ENCODE measurements around the gene ZNF32.
A peak's percentile ranks its signal among the peaks of the same experiment; 100 is the strongest.

Gene ZNF32

DNA sequence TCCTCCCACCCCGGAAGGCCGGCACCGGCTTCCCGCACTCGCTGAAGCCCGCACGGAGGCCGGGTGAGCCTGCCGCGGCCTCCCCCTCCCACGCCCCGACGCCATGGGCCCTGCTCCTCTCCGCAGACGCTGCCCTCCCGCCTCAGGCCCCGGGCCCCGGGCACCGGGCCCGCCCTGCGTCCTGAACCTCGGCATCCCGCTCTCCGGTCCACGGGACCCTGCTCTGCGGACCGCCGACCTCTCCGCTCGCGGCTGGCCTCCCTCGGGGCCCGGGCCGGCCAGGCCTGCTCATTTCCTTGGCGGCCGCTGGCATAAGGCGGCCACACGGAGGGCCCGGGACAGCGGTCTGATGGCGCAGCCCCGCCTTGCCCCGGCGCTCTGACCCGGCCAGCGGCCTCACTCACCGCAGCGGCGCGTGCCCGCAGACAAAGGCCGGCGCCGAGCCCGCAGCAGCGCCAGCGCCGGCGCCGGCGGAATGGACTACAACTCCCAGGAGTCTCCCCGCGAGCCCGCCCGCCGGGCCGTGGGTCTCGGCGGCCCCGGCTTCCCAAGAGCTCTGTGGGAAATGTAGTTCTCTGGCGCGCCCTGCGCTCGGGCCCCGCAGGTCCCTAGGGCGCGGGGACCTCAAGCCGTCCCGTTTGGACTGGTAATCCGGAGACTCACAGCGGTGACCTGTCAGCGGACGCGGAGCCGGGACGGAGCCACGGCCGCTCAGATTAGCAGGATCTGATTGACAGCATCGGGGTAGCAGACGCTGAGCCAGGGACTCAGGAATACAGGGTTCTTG lies at the start of gene ZNF32:
TSS of gene ZNF32 (minus strand) at position 484 of the 787 bp plus-strand sequence. CDS start 2,748 bp downstream, outside the sequence.
- peak; percentile 90 for DNase-seq (ENCODE audit: low read depth, low spot score)

DNA sequence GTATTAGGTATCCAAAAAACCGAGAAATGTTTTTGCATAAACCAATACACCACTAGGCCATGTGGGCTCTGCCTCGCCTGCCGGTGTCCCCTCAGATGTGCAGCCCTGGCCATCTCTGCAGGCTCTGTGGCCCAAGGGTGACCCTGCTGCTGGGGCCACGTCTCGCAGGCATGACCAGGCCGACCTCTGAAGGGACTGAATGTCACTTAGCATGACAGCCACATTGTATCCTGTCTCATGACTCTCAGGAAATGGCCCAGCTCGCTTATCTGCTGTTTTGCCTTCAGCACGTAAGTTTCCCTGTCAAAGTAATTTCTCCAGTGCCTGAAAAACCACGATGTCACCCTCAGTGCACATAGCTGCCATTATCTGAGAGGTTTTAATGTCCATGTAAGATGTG lies 49.5 kb upstream of the ZNF32 start:
- no peak for DNase-seq (ENCODE audit: low read depth, low spot score)

DNA sequence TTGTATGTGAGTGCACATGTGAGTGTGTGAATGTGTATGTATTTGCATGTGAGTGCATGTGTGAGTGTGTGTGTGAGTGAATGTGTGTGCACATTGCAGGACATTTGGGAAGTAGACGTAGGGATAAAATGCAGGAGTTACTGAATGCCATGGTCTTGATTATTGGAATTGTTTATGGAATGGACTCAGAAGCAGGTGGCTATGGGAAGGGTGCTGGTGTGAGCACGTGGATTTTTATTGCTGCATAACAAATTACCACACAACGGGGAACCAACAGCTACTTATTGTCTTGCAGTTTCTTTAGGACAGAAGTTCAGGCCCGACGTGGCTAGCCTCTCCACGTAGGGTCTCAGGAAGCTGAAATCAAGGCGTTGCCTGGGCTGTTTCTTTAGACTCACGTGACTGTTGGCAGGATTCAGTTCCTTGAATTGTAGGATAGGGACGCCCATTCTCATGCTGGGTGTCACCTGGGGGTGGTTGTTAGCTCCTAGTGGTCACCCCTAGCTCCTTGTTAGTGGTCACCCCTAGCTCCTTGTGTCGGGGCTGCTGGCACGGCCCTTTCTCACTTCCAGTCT lies 48.3 kb upstream of the ZNF32 start:
- no peak for DNase-seq (ENCODE audit: low read depth, low spot score)

DNA sequence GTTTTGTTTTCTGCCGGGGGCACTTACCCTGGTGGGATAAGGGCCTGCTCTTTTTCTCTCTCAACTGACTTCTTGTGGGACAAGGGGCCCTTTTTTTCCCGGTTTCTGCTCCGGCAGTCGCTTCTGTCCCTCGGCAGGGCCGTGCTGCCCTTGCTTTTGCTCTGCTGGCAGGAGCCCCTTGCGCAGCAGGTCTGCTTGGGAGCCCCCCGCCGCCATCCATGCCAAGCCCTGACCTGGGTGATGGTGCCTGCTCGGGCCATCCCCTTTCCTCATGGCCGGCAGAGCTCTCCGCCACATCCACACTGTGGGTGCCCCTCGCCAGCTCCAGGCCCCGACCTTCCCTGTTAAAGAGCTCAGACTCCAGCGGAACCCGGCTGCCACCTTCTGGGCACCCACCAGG lies 47.0 kb upstream of the ZNF32 start:
- DNase-seq (ENCODE audit: low read depth, low spot score): no peak

- no peak for DNase-seq (ENCODE audit: low read depth, low spot score)
These were observed 46.6 kb upstream of the ZNF32 start for GRCh38 chr10:43695321-43695720.

DNA sequence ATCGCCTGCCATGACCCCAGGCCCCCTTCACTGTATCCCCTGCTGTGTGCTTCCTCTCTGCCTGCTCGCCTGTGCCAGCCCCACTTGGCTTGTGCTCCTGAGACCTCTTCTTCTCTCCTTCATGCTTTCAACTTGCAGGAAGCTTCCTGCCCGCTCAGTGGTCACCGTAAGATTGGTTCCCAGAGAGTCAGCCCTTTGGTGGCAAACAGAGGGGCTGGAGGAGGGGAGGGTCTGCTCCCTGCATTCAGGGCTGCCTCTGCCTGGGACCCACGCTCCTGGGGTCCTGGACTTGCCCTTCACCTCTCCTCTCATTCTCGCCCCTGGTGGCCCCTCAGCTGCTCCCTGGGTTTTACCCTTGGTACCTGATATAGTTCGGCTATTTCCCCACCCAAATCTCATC lies 45.8 kb upstream of the ZNF32 start:
- DNase-seq (ENCODE audit: low read depth, low spot score): no peak

DNA sequence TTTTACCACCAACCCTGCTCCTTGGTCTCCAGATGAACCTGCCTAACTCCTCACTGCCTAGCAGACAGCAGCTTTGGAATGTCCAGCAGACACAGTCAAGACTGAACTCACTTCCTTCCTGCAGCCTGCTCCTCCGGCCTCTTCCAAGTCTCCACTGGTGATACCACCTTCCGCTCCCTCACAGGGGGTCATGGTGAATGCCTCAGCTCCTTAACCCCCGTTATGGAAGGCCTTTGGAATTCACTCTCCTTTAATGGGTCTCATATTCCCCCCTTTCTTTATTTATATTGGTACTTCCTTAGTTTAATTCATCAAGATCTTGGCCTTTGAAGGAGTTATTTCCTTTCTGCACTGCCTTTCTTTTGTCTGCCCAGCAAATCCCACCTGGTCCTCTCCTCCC lies 44.9 kb upstream of the ZNF32 start:
- no peak for DNase-seq (ENCODE audit: low read depth, low spot score)

GRCh38 chr10:43692051-43692825 lies 43.6 kb upstream of the ZNF32 start:
- DNase-seq (ENCODE audit: low read depth, low spot score): no peak

DNA sequence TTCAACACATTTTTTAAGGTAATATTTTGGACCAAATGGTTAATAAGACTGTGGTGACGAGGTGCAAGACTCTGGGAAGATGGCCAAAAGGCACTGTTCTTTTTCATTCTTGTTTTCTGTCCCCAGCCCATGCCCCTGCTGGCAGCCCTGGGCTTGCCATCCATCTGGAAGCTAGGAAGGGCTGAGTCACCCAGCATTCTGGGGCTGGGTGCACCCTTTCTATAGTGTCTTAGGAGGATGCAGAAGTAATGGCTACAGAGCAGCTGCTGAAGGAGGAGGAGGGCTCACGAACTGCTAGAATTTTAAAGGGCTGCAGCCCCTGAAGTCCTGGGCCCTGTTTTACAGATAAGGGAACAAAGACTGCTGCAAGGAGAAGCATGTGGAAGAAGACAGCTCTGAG lies 42.8 kb upstream of the ZNF32 start:
- DNase-seq (ENCODE audit: low read depth, low spot score): no peak

- DNase-seq (ENCODE audit: low read depth, low spot score): peak; percentile 92
These were observed 41.5 kb upstream of the ZNF32 start for GRCh38 chr10:43689955-43690771.

- no peak for DNase-seq (ENCODE audit: low read depth, low spot score)
These were observed 40.9 kb upstream of the ZNF32 start for GRCh38 chr10:43689618-43689954.

- DNase-seq (ENCODE audit: low read depth, low spot score): no peak
These were observed 40.4 kb upstream of the ZNF32 start for GRCh38 chr10:43689007-43689491.

GRCh38 chr10:43688348-43688892 lies 39.7 kb upstream of the ZNF32 start:
- DNase-seq (ENCODE audit: low read depth, low spot score): no peak

DNA sequence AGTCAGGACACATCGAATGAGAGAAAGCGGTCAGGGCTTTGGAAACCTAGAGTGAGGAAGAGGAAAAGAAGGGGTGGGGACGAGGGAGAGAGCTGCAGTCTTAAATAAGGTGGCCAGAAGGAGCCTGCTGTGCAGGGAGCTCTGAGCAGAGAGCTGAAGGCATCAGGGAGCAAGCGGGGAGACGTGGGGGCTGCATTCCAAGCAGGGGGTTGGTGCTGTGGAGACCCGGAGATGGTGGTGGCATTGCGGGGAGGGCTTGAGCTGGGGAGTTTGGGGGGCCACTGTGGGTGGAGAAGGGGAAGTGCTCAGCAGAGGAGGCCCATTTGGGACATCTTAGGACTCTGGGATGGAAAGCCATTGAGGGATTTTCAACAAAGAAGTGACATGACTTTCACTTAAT lies 38.7 kb upstream of the ZNF32 start:
- no peak for DNase-seq (ENCODE audit: low read depth, low spot score)

- DNase-seq (ENCODE audit: low read depth, low spot score): no peak
These were observed 37.7 kb upstream of the ZNF32 start for GRCh38 chr10:43686414-43686813.

DNA sequence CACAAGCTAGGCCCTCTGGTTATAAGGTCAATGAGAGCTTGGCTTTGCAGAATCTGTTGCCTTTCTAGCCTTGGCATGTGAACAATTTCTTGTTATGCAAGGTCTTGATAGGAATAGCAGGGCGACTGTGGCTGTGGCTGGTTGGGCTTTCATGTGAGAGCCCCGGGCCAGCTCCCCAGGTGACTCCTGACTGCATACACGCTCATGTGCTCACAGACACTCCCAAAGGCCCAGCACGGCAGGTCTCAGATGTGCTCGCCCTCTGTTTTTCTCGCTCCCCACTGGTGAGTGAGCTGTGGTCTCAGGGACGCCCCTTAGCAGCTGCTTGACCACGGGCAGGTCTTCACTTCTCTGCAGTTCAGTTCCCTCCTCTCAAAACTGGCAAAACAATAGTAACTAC lies 37.1 kb upstream of the ZNF32 start:
- peak; percentile 36 for DNase-seq (ENCODE audit: low read depth, low spot score)

GRCh38 chr10:43684292-43684559 lies 35.5 kb upstream of the ZNF32 start:
- DNase-seq (ENCODE audit: low read depth, low spot score): no peak

DNA sequence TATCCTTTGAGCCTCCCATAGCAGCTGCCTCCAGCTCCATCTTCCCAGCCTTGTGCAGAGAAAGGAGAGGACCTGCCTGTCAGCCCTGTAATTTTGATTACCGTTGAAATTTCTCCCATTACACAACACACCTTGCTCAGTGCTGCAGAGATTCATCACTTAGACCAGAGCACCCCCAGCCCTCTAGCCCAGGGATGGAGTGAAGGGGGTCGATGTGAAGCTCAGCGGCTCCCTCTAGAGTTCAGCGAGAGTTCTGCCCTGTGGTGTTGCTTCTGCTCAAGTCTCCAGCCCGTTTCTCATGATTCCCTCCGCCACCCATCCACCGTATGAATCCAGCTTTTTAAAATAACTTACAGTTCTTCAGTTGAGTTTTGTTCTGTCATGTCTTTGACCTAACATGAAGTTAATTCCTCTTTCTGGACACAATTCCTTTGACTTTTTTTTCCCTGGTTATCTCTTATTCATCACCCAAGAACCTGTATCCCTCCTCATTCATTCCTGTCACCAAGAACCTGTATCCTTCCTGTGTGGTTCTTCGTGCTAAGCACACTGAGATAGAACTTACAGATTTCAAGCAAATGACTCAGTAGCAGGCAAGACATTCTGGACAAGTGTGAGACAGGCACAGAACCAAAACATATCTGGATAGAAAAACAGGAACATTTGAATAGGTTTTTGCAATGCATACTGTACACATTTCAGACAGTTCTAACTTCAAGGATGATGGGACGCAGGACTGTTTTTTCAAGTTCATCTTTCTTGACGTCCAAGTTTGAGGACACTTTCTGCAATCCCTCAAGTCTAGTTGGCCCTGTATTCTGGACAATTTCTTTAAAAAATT lies 35.0 kb upstream of the ZNF32 start:
- peak; percentile 73 for DNase-seq (ENCODE audit: low read depth, low spot score)

DNA sequence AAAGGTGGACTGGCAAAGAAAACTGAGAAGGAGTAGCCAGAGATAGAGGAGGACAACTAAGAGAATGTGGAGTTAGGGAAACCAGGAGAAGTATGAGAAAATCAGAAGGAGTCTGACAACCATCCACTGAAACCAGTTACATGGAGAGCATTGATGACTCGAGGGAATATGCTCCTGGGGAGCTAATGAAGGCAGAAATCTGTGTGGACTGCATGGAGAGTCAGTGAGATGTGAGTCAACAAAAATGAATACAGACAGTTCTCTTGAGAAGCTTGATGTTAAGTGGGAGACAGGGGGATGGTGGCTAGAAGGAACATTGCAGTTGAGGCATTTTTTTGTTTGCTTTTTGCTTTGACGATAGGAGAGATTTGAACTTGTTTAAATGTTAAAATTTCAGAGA lies 34.3 kb upstream of the ZNF32 start:
- no peak for DNase-seq (ENCODE audit: low read depth, low spot score)

GRCh38 chr10:43681721-43682120 lies 33.0 kb upstream of the ZNF32 start:
- no peak for DNase-seq (ENCODE audit: low read depth, low spot score)

GRCh38 chr10:43681220-43681619 lies 32.5 kb upstream of the ZNF32 start:
- no peak for DNase-seq (ENCODE audit: low read depth, low spot score)
